A673 (cell line): ENCODE measurements around the gene GRM5.

ENCODE experiments used
- CTCF ChIP-seq: fragments of 300-800, 200-600 bp; sonication (generic); conservative IDR thresholded peaks from 2 replicates; pipeline ENCODE4 v1.5.1; 2017; ENCODE audit warnings: low read depth, mild to moderate bottlenecking, antibody characterized with exemption, low read length, moderate library complexity, mixed read lengths
- EZH2 ChIP-seq: fragments of 200-600 bp; sonication (generic); IDR thresholded peaks from 2 replicates; pipeline ENCODE4 v1.6.1; 2017; ENCODE audit warnings: borderline replicate concordance, low read depth, mild to moderate bottlenecking, mixed read lengths, antibody characterized with exemption, low read length; ENCODE audit not compliant: poor library complexity, severe bottlenecking

DNA sequence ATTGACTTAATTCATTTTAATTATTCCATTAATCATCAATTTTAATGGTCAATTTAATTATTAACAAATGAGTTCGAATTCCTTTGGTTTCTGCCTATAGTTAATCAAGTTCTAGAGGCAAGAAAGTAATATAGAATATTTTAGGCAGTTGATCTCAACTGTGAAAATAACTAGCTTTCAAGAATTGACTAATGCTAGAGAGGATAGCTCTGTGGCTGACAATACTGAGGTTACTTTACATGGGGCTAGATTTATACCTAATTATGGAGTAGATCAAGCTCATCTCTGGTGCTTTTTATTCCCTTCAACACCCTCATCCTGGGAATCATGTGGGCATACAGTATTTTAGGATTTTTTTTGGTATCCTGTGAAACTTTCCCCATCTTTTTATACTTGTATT lies 259.4 kb downstream of the GRM5 start:
- TF ChIP-seq CTCF: no peak
- TF ChIP-seq EZH2: no peak
